Activated gamma-delta T cell treated with anti-CD3 and anti-CD28 coated beads, Interleukin-2, amount 50 U/mL, for 16 hours (primary cell): ENCODE measurements around the gene WWC1.
"Not testable (repeated sequence)": the region's sequence is repeated elsewhere in the genome, so short reads cannot be mapped to it uniquely, and the experiment has no call there.

Experiments used
- DNase-seq: peaks from one replicate; pipeline ENCODE4 v3.0.0-alpha.2; 2020; ENCODE audit warnings: low read depth

WWC1 gene

DNA sequence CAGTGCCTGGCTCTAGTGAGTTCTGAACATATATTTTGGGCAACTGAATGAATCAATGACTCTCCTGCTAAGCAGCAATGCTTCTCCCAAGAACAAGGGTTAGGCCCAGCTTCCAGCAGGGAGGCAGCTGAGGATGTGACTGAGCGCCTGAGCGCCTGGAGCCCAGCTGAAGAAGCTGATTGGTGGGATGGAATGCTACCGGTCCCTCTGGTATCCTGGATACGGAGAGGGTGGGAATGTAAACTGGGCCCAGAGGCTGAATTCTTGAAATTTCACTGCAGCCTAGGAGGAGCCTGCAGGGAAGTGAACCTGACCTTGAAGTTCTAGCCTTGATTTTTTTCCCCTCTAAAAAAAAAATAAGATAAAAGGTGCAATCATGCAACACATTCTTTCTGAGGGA lies 43.2 kb downstream of the WWC1 start:
- no peak for DNase-seq

DNA sequence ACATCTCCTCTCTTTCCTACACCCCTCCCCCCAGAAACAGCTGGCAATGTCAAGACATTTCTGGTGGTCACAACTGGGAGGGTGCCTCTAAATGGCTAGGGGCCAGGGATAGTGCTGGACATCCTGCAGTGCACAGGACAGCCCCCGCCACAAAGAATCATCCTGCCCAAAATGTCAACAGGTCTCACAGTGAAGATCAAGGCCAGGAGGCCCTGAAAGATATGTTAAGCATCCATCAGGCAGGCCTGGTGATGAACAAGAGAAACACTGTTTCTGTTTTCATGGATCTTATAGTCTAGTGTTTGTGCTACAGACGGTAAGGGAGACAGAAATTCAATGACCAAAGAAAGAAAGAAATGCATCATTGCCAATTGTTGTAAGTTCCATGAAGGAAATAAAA lies 45.9 kb downstream of the WWC1 start:
- no peak for DNase-seq

DNA sequence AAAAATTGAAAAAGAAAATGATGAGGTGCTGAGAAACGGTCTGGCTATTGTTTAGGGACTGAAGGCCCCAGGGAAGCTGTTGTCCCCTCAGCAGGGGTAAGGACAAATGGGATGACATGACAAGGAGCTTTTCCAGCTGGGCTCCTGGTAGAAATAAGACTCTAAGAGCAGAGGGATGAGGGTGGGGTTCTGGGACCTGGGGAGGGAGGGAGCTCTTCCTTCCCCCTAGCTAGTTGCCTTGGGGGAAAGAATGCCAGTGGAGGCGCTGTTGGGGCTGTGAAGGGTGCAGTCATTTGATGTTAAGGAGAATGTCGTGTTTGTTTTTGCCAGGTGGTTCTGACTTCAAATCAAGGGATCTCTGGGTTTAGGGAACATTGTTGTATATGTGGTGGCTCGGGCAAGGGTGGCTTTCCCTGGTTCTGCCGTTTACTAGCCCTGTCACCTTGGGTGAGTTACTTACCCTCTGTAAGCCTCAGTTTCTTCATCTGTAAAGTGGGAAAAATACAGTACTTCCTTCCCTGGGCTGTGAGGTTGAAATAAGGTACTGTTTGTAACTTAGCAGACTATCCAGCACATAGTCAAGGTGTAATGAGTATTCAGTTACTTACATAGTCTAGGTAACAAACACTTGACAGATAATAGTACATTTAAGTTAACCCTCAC lies 47.8 kb downstream of the WWC1 start:
- DNase-seq = no peak

- not testable (repeated sequence) for DNase-seq
These were observed 48.3 kb downstream of the WWC1 start for GRCh38 chr5:168339772-168340140.

DNA sequence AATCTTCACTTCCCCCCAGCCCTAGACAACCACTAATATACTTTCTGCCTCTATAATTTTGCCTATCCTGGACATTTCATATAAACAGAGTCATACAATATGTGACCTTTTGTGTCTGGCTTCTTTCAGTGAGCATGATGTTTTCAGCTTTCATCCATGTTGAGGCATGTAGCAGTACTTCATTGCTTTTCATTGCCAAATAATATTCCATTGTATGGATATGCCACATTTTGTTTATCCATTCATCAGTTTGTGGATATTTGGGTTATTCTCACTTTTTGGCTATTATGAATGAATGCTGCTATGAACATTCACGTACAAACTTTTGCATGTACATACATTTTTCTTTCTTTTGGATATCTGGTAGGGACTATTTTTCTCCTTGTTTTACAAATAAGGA lies 49.0 kb downstream of the WWC1 start:
- no peak for DNase-seq

GRCh38 chr5:168341178-168341577 lies 49.7 kb downstream of the WWC1 start:
- no peak for DNase-seq

DNA sequence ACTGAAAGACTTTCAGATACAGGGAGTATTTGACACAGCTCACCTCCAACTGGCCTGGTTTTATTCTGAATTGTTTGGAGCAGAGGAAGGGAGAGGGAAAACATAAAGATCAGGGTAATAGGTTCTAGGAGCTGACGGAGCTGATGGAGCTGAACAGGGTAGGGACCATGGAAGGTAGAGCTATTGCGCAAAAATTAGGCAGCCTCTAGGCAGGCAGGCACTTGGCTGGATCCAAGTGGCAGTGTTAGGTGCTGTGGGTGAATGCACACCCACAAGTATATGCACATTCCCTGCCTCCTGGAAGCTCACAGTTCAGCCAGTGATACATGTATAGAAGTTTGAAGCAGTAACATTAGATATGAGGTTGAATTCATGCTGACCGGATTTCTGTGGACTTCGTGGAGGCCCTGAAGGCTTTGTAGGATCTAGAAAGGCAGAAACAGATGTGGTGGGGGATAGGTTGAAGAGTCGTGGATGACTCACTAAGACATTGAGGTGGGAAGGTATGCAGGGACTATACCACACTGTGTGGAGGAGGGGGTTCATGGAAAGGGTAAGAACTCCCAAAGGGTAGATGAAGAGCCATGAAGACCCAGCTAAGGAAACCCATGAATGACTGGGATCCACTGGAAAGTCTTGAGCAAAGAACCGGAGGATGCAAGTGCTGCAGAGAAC lies 50.8 kb downstream of the WWC1 start:
- no peak for DNase-seq

DNA sequence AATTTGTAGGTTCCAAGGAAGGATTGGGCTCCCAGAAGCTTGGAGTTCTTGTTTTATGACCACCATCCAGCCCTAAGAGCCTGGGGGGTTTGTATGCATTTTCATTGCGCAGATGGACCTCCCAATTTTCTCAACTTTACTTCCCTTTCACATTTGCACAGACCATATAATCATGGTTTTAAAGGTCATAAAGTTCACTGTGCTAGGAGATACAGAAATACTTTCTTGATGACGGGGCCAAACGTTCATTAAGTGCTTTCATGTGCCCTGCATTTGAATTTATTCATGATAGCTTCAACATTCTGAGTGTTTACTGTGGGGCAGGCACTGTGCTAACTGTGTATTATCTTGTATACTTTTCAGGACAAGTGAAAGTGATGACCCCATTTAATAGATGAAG lies 51.5 kb downstream of the WWC1 start:
- no peak for DNase-seq

- DNase-seq = no peak
These were observed 55.0 kb downstream of the WWC1 start for GRCh38 chr5:168346417-168346816.

- DNase-seq = no peak
These were observed 56.1 kb downstream of the WWC1 start for GRCh38 chr5:168347368-168348083.

DNA sequence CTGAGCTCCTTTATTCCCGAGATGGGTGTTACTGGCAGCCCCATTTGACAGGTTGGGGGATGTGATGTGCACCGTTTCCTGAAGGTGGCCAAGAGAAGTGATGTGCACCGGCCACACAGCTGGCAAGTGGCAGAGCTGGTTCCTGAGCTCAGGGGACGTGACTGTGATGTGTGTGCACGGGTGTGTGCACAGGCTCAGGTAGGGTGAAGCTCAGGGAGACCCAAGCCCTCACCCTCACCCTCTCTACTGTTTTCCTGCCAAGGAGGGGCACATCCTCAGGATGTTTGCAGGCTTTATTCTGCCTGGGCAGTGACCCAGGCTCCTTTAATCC lies 56.6 kb downstream of the WWC1 start:
- no peak for DNase-seq

- DNase-seq = no peak
These were observed 58.9 kb downstream of the WWC1 start for GRCh38 chr5:168350315-168350714.

DNA sequence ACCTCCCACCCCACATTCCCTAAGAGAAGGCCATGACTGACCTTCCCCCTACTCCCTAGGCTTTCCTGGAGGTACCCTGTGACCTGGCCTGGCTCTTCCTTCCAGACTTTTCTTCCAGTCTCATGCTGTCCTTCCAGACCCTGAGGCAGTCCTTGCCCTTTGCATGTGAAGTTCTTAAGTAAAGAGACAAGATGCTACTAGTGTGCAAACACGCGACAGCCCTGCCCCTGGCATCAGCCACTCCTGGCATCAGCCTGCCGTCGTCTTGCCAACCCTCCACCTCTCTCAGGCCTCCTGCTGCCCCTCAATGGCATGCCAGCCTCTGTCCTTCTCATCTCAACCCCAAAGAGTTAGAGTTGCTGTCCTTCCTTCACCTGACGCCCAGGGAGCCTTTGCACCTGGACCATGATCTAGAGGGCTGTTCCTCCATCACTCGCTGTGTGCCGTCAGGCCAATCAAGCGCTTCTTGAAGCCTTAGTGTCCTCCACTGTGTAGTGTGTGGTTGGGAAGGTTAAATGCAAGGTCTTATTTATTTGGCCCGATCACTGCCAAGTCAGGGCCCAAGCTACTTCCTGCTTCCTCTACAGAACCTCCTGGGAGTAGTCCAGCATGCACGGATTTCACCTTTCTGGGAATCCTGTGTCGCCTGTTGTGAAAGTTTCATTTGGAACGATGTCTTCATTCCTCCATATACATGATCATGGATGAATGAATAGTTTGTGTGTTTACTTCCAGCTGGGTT lies 61.9 kb downstream of the WWC1 start:
- DNase-seq = no peak

- DNase-seq = no peak
These were observed 63.0 kb downstream of the WWC1 start for GRCh38 chr5:168354397-168354796.

DNA sequence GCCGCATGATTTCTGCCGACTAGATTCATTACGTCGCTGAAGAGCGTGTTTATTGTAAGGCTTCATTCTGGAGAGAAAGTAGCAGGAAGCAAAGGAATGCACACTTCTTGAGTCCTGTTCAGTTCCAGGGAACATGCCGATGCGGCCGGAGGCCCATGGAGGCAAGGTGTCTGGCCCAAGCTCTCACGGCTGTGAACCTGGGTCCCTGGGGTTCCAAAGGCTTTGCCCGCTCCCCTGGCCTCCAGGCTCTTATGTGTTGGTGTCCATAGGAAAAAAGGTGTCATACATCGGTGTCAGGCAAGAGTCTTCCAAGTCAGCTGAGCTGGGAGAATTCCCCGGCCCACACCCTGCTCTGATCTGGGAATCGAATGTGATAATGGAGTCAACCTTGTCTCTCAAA lies 64.7 kb downstream of the WWC1 start:
- DNase-seq = no peak

DNA sequence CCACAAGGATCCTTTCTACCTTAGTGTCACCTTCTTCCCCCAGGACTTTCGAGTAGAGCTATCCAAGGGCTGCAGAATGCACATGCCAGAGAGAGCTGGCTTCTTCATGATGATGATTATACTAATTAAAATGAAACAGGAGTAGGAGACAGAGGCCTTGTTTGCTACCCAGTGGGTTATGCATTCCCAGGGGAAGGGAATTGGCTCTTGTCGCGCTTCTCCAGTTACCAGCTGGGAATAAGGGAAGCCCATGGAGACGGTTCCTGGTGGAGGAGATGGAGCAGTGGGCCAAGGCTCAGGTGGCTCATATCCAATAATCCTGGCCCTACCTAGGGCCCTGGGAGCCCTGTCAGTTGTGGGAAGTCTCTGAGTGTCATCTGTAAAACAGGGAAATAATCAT lies 65.1 kb downstream of the WWC1 start:
- DNase-seq = no peak

GRCh38 chr5:168357876-168358275 lies 66.4 kb downstream of the WWC1 start:
- no peak for DNase-seq

DNA sequence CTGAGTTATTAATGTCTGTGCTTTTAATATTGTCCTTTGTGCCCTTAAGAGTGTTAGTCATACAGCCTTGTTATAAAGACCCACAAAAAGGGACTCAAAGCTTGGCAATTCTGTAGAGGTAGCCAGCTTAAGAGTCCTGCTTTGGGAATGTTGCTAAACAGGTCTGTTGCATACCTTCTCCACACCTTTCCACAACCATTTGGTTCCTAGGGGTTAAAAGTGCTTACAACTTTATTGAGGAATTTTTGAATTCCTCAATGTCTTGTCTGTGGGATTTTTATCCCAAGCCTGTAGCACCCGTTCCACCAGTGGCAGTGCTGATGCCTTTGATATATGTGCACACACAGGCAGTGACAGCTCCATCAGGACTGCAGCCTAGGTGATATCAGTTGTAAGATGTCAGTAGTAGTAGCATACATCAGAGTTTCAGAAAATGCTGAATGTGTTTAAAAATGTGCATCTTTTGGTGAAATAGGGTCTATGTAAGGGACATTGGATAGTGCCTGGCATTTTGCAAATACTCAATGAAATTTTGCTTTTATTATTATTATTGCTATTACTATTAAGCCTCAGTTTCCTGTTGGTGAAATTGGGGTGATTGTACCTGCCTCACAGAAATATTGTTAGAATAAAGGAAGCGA lies 68.5 kb downstream of the WWC1 start:
- no peak for DNase-seq

DNA sequence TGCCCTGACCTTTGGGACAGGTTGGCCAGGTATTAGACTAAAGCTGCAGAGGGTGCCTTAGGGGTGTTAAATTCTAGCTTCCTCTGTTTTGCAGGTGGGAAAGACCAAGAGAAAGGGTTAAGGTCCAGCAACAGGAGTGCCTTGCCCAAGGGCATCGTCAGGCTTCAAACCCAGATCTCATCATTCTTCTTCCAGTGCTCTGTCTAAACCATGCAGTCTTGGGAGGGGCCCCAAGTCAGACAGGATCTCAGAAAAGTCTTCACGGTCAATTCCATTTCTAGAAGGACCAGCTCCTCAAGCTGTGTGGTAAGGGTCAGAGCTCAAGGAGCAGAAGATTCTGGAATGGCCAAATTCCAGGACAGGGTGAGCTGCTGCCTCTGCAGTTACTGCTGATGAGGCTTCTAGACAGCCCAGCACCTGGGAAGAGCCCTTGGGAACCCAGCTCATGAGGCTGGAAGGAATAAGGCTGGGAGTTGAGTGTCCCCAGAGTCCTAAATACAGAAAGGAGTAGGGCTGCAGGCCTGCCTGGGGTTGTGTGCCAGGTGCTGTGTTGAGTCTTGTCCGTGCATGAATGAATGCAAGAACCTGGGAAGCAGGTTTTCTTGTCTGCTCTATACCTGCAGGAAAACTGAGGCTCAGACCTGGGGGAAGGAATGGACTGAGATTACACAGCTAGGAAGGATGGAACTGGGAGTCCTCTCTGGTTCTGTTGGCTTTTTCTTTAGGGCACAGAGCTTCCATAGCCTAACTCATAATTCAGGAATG lies 69.3 kb downstream of the WWC1 start:
- DNase-seq = no peak

- DNase-seq = no peak
These were observed 70.8 kb downstream of the WWC1 start for GRCh38 chr5:168362097-168362885.

- DNase-seq = no peak
These were observed 72.8 kb downstream of the WWC1 start for GRCh38 chr5:168364151-168364661.
